Coronary artery (tissue), 2 donors: ENCODE measurements around the gene LDB3.

Experiments used
- DNase-seq: peaks from one replicate; pipeline ENCODE4 v3.0.0-alpha.2; 2017; ENCODE audit warnings: low spot score
- H3K27ac ChIP-seq, 2 donors: fragments of 200-600 bp; sonication (generic); one replicate each; pipeline ENCODE4 v1.5.1; 2016 to 2019
- H3K4me3 ChIP-seq: fragments of 200-600 bp; sonication (generic); 2 replicates; pipeline ENCODE4 v1.5.1; 2016; ENCODE audit warnings: mild to moderate bottlenecking, moderate library complexity
- TF ChIP-seq, protein P1 (sequence below): fragments of 200-600 bp; sonication (generic); IDR thresholded peaks from one replicate; pipeline ENCODE4 v1.5.1; 2019; ENCODE audit warnings: antibody characterized with exemption

The LDB3 gene

GRCh38 chr10:86677374-86677773 is 9.1 kb downstream of the LDB3 start:
- peak overlapping the region; percentile 6 to 77 for H3K27ac ChIP-seq
- TF ChIP-seq, protein P1, sequence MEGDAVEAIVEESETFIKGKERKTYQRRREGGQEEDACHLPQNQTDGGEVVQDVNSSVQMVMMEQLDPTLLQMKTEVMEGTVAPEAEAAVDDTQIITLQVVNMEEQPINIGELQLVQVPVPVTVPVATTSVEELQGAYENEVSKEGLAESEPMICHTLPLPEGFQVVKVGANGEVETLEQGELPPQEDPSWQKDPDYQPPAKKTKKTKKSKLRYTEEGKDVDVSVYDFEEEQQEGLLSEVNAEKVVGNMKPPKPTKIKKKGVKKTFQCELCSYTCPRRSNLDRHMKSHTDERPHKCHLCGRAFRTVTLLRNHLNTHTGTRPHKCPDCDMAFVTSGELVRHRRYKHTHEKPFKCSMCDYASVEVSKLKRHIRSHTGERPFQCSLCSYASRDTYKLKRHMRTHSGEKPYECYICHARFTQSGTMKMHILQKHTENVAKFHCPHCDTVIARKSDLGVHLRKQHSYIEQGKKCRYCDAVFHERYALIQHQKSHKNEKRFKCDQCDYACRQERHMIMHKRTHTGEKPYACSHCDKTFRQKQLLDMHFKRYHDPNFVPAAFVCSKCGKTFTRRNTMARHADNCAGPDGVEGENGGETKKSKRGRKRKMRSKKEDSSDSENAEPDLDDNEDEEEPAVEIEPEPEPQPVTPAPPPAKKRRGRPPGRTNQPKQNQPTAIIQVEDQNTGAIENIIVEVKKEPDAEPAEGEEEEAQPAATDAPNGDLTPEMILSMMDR, result no peak

GRCh38 chr10:86678999-86679792 is 10.9 kb downstream of the LDB3 start:
- H3K4me3 ChIP-seq, result no peak overlapping the region
- TF ChIP-seq, protein P1, result no peak
- DNase-seq, result no peak
- peak overlapping the region; percentile 77 to 95 for H3K27ac ChIP-seq

More at GRCh38 chr10:86677374-86677773, 9.1 kb downstream of the LDB3 start:
- DNase-seq, result no peak
- no peak overlapping the region for H3K4me3 ChIP-seq

DNA sequence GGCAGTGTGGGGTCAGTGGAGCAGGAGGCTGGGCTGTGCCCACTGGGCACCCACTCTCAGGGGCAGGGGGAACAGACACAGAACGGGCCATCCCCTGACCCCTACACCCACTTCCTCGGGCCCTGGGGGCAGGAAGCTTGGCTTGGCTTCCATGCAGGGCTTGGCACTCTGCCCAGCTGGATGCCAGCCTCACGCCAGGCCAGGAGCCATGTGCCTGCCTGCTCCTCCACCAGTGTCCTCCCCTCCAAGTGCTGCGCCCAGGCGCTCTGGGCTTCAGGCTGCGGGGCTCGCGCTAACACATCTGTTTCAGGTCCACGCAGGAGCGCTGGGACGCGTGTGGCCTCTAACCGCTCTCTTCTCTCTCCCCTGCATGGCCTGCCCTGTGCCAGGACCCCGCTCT is 12.7 kb downstream of the LDB3 start:
- Histone ChIP-seq H3K4me3 (peak overlapping the region; percentile 20), H3K27ac (peak overlapping the region; percentile 77 to 95)
- TF ChIP-seq, protein P1, result no peak
- DNase-seq, result no peak

DNA sequence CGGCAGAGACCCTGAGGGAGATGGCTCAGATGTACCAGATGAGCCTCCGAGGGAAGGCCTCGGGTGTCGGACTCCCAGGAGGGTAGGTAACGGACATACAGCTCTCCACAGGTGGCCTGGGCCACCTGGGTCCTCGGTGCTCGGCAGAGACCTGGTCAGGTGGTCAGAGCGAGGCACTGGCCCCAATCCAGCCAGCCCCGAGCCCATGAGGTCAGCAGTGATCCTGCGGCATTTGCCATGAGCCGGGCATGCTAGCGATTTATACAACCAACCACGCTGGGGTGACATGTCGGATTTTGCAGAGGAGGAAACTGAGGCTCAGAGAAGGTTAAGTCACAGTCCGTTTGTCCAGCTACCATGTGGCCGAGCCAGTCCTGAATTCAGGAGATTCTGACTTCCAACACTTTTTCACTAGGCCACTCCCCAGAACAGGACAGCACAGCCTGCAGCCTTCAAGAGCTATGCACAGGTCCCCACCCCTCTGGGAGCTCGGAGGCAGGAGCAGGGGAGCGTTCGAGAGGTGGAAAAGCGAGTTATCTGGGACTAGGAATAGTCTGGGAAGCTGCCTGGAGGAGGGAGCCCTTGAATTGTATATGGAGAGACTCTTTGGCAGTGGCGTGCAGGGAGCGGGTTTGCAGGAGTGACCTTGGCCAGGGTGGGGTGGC is 13.5 kb downstream of the LDB3 start:
- no peak for DNase-seq
- H3K4me3 ChIP-seq, result no peak overlapping the region
- TF ChIP-seq, protein P1, result no peak
- peak overlapping the region; percentile 77 to 95 for H3K27ac ChIP-seq

- no peak overlapping the region for H3K4me3 ChIP-seq
- peak overlapping the region; percentile 73 to 95 for H3K27ac ChIP-seq
- TF ChIP-seq, protein P1, result no peak
- no peak for DNase-seq
Measured at GRCh38 chr10:86682675-86683074, 14.4 kb downstream of the LDB3 start.

DNA sequence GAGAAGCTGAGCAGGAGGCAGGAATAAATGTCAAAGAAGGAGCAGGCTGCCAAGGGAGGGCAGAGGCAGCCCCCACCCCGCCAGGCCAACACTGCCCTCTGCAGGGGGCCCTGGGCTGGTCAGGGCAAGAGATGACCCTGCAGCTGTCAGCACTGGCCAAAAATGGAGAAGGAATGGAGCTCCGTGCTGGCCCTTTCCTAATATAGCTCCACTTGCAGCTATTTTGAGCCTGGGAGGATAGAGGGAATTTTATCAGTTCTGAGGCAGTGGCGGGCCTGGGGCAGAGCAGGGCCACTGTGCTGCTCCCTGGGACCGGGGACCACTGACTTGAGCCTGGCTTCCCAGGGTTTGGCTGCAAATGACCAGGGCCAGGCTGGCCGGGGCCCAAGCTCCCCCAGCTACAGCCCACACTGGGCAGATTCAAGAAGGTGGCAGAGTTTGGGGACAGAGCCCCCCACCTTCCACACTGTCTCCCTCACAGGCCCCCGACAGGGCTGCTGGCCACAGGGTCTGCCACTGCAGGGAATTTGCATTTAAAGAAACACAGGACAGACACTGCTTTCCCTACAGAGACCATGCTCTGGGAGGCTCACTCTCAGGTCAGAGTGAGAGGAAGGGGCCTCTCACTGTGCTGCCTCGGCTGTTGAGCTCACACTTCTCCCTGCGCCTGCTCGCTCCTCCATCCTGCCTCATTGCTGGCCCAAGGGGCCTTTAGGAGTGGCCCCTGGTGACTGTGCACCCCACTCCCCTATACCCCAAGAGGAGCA is 16.2 kb downstream of the LDB3 start:
- peak; percentile 88 for DNase-seq
- TF ChIP-seq, protein P1, result peak; percentile 35
- peak overlapping the region; percentile 37 for H3K4me3 ChIP-seq
- H3K27ac ChIP-seq, result peak overlapping the region; percentile 73 to 95
